HG03558 (cell line): ENCODE data around the gene TRAP1.

Experiments used
- ATAC-seq: cut with Tn5 transposase; IDR thresholded peaks from one replicate; pipeline ENCODE4 v1.9.1; 2021; ENCODE audit warnings: moderate number of reproducible peaks; ENCODE audit not compliant: unreplicated experiment; ENCODE audit errors: extremely low read depth

Gene TRAP1

DNA sequence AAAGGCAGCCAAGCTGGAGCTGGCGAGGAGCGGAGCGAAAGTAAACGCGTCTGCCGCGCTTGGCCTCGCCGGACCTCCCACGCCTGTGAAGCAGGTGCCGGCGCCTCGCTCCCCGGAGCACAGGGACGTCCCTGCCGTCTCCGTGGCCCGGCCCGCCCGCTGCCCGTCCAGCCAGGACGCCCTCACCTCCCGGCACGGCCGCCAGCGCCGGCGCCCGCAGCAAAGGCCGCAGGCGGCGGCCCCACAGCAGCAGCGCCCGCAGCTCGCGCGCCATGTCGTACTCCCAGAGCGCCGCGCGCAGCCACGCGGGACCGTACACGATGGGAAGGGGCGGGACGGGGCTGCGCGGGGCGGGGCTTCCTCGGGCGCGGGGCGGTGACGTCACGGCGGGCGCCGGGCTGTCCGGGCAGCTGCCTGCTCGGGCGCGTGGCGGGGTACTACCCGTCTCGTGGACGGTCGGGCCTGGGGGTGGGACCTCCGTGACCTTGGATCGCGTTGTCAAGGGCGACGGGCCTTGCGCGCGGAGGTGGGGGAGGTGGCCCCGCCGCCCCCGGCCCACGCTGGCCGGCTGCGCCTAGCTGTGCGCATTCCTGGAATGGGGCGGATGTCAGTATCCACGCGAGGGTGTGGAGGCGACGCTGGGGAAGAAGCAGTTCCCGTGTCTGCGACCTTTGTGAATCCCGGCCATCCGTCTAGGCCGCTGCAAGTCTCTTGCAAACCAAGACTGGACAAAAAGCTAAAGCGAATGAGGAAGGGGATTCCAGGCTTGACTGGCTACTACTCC is at the start of gene TRAP1:
Gene TRAP1, minus strand, starts transcription at position 290 of the 784 bp plus-strand sequence. Its CDS starts 16 bp downstream, at position 274.
- ATAC-seq, result no peak

DNA sequence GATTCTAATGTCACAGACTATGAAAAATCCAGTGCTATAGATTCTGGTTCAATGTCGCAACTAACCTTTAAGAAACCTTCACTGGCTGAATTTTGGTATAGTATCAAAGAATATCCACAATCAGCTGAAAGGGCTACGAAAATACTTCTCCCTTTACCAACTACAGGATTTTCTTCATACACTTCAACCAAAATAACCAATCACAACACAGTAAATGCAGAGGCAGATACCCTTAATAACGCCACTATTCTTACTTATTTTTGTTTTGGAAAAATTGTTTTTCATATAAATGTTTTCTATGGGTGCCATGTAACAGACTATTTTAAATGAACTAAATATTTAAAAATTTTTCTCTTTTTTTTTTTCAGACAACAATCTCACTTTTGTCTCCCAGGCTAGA is 48.9 kb upstream of the TRAP1 start:
- ATAC-seq, result no peak

DNA sequence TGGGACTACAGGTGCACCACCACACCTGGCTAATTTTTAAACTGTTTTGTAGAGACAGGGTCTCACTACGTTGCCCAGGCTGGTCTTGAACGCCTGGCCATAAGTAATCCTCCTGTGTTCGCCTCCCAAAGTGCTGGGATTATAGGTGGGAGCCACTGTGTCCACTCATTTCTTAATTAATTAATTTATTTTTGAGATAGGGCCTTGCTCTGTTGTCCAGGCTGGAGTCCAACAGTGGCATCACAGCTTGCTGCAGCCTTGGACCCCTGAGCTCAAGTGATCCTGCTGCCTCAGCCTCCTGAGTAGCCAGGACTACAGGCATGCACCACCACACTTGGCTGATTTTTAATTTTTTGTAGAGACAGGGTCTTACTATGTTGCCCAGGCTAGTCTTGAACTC is 47.1 kb upstream of the TRAP1 start:
- no peak for ATAC-seq

DNA sequence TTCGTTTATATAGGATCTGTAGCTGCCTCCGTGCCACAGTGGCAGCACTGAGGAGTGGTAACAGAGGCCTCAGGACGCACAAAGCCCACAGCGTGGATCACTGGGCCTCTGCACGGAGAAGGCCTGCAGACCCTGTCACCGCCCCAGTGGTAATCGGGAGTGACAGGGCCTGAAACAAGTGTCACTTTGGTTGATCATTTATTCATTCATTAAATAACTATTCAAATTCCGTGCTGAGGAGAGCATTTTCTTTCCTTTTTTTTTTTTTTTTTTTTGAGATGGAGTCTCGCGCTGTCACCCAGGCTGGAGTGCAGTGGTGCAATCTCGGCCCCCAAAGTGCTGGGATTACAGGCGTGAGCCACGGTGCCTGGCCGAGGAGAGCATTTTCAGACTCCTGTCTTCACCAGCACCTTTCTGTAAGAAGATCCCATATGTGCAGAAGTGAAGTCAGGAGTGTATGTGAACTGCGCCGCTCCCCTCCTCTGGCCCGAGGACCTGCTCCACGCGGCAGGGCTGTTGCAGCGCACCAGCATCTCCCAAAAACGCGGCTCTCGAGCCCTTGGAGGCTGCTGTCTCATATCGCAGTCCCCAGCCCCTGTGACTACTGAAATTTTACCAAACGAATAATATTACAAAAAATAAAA is 44.9 kb upstream of the TRAP1 start:
- no peak for ATAC-seq

DNA sequence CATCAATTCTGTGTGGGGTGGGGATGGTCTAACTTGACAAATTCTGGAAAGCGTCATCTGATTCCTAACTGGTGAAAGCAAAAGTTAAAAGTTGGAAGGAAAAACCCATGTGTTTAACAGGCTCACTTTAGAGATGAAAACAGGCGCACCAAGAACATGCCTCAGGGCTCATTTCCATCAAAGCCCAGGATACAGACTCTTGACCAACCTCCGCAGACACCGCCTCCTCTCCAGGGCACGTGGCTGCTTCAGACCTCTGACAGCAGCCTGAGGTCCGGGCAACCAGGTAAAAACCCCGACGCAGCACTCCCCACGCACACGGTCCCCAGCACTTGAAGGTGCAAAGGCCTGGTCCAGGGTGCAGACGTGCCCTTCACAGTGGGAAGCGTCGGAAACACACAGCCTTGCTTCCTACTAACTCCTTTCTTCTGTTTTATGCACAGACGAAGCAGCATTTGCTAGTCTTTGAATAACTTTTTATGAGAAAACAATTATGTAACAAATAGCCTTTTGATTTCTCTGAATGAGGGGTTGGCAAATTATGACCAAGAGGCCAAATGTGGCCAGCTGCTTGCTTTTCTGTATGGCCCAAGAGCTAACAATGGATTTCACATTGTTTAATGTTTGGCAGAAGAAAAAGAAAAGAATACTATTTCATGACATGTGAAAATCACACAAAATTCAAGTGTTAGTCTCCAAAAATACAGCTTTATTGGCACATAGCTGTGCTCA is 44.2 kb upstream of the TRAP1 start:
- no peak for ATAC-seq

DNA sequence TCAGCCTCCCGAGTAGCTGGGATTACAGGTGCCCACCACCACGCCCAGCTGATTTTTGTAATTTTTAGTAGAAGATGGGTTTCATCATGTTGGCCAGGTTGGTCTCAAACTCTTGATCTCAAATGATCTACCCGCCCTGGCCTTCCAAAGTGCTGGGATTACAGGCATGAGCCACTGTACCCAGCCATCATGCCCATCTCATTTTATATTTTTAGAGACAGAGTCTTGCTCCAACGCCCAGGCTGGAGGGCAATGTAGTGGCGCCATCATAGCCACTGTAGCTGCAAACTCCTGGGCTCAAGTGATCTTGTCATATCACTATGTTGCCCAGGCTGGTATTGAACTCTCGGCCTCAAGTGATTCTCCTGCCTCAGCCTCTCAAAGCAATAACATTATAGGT is 43.2 kb upstream of the TRAP1 start:
- ATAC-seq, result no peak

DNA sequence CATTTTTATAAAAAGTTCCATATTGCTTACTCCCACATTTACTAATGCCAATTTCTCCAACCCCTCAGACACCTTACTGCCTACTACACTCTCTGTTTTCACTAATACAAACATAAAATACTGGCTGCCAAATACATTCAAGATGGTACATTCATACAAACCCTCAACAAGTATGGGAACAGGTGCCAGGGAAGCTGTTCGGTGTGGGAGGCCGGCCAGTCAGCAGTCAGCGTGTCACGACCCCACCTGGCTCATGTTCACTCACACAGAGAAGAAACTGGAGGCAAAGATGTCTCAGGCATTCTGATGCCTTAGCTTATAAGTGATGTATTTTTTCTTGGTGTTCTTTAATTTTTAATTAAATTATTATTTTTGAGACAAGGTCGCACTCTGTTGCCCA is 42.4 kb upstream of the TRAP1 start:
- ATAC-seq, result no peak

DNA sequence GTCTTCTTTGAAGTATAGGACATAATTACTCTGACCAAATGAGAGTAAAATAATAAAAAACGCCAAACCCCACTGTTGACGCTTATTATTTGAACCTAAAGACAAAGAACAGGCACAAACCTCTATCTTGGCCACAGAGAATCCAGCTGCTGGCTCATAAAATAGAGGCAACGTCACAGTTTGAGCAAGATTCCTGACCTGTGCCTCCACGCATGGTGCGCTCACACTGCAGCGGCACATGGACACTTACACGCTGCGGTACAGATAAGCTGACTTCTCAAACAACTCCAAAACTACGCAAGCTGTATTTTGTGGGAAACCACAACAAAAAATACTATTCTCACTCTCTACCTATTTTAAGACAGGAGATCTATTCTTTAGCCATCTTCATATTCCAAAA is 38.8 kb upstream of the TRAP1 start:
- ATAC-seq, result no peak

DNA sequence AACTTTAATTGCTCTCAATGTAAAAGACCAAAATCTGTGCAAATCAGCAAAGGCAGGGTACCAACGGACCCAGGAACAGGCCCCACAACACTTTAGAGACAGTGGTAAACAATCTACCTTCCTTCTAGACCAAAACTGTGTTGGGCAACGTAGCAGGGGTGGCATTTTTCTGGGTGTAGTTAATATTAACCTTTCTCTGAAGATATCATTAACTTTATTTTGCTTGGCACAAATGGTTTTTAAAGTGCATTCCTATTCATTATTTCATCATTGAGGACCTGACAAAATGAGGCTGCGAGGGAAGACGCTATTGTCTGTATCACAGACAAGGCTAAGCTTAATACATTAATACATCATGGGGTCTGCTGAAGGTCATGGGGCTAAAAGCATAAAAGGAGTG is 37.9 kb upstream of the TRAP1 start:
- no peak for ATAC-seq

DNA sequence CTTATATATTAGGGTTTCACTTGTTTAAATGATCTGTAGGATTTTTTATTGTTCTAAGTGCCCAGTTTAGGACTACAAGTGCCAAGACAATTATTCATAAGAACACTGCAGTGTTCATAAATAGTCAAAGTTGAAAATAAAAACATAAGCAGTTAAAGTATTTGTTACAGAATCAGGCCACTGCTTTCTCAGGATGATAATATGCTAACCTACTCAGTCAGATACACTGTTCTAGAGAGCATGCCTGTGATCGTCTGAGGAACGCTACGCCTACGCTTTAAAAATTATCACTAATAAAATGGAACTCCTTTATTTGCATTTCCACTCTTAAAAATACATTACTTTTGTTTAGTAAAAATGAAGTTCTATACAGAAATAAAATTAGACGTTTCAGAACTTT is 37.4 kb upstream of the TRAP1 start:
- no peak for ATAC-seq

DNA sequence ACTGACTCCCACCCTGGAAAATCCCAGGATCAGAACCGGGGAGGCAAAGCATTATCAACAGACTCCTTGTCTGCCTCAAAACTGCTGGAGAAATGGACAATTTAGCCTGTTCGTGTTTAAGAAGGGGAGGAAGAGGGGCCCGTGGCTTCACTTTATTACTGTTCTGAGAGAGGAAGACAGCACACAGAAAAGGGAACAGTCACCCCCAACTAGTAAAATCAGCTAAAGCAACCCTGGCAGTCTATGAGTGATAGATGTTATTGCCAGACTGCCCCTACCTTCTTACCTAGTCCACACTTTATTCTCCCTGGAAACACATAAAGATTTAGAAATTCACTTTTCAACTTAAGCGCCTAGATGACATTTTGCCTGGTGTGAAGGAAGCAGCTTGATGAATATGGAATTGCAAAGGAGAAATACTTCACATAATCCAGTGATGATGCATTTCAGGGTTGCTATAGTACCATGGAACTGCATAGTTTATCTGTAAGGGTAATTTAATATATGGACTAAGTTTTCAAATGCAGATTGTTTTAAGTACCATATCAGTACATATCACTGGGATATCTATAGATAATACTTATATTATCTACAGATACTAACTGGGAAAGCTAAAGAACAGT is 36.9 kb upstream of the TRAP1 start:
- no peak for ATAC-seq

DNA sequence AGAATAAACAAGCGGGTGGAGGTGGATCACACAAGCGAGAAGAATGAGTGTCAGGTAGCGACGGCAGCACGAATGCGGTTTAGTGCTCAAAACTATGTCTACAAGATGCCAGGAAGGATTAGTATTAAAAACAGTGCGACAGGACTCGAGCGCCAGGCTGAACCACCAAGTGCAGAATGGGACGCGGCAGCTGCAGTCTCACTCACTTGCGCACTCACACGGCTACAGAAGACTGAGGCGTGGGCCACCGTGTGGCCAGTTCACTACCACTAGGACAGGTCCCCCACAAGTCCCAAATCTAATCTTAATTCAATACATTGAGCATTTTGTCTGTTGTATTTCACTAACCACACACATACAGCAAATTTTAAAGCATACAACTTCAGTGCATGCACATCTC is 35.7 kb upstream of the TRAP1 start:
- ATAC-seq, result no peak

DNA sequence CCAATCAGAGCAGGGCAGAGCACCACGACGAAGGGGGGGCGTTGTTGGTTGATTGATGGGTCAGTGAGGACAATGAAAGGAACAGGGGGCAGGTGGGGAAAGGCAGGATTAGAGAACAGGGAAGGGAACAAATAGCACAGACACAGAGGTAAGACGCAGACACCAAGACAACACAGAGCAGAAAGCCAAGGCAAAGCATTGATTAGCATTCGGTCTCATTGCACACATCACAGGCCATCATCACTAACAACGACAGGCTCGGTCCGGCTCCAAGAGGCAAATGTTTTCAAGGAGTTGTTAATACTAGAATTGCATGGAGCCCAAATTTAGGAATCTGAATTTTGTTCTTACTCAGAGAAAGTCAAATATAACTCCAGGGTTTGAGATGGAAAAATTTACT is 34.6 kb upstream of the TRAP1 start:
- no peak for ATAC-seq

DNA sequence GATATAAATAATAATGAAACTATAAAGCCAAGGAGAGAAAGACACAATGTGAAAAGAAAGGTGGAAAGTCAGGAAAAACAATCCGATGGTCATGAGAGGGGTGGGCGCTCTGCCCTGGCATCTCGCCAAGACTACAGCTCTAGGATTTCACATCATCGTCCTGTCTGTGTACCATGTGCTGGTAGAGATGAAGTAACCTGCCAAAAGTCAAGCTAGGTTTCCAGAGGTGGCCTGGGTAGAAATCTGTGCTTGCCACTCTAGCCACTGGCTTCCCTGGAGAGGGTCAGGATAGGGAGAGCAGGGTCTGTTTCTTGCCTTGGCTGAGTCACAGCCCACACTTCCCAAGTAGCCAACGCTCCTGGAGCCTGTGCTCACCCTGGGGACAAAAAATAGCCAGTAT is 31.0 kb upstream of the TRAP1 start:
- ATAC-seq, result no peak

DNA sequence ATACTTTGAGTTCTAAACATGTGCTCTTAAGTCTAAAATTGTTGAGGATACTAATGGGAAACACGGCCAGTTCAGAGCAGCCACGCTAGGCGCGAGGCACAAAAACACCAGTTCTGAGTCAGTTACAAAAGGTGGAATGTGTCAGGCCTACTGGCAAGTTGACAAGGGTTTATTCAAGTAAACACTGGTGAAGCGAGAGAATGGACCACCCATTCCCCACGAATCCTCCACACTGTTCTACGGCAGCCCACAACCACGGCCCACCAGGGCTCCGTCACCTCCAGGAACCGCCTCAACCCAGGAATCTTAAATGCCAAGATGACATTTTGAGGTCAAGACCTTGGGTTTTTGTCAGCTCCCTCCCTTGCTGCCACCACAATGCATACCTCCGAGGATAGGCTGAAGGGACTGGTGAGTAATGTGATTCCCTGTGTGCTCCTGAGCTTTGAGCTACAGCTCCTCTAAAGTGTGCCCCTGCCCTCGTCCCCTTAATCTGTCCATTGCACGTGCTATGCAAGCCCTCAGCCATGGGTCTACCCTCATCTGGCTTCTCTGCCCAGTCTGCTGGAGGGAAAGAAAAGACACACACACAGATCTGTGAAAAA is 28.5 kb upstream of the TRAP1 start:
- no peak for ATAC-seq

DNA sequence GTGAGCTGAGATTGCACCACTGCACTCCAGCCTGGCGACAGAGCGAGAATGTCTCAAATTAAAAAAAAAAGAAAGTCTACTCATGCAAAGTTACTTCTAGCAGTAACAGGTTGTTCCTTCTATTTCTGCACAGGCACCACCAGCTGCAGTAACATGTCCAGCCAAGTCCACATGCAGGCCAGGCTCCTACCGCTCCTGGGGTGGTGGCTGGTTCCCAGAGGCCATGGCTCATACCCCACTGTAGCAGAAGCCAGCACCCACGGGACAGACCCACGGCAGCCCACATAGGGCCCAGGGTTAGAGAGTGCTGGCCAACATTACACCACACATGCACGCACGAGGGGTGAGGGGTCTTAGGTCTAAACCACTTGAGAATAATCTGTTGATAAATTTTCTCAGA is 26.7 kb upstream of the TRAP1 start:
- ATAC-seq, result no peak

DNA sequence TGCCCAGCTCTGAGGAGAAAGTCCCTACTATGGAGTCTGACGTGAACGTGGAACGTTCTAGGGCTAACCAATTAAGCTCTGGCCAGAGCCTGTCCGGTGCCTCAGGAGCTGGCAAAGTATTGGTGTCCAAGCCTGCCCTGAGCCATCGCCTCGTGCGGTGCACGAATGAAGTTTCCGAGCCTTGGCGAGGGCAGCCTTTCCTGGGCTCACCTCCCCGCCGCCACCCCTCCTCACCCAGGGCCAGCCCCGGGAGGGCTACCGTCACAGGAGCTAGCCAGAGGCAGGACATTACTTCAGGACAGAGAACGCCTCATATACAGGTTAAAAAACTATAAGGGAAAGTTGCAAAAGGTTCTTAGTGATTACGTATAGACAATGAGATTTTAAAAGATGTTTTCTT is 23.6 kb upstream of the TRAP1 start:
- ATAC-seq, result no peak

DNA sequence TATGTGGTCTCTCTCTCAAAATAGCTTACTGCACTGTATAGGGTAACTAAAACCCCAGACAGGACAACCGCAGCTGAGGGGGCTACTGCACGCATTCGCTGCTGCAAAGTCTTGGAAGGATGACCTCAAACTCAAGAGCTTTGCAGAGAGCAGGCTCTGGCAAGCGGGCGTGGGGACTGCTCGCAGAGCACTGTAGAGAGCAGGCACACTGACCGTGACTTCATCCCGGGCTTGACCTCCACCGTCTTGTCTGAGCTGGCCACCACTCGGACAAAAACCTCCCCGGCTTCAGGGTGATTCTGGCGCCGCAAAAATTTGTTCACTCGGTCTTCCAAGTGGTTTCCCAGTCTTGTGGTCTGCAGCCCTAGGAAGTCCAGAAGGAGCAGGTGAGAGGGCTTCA is 22.9 kb upstream of the TRAP1 start:
- ATAC-seq, result no peak

DNA sequence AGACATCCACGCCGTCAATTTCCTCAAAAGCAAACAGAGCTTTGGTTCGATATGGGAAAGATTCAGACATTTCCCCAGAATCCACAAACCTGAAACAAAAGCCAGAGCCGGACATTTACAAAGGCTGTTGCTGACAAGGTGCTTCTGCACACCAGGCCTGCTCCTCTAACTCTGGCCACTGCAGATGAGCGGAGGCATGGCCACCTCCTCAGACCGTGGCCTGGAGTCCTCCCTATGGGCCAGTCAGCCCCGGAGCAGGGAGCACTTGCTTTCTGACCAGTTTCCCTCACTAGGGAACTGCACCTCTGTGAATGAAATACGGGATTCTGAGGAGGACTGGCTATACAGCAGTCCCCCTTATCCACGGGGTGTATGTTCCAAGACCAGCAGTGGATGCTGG is 22.3 kb upstream of the TRAP1 start:
- no peak for ATAC-seq

DNA sequence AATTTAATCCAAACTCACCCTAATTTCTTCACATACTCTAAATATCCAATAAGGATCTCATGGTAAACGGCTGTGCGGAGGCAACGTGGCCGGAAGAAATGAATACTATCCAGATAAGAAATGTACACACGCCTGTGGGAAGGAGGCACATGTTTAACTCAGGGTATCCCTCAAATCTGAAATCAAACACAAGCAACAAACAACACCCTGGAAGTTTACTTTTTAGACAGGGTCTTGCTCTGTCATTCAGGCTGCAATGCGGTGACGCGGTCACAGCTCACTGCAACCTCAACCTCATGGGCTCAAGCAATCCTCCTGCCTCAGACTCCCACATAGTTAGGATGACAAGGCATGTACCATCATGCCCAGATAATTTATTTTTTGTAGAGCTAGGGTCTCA is 21.2 kb upstream of the TRAP1 start:
- ATAC-seq, result no peak

DNA sequence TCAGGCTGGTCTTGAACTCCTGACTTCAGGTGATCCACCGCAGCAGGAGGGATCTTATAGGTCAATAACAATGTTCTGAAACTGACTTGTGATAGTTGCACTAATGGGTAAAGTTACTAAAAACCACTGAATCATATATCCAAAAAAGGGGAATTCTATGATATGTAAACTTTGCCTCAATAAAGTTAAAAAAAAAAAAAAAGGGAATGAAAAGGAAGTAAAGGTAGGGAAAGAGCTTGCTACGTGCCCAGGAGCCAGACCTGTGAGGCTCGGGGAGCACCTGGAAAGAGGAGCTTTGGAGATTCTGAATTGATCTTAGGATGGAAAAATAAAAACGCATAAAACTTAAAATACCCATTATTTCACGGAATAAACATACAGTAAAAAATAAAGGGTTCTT is 20.8 kb upstream of the TRAP1 start:
- no peak for ATAC-seq
